ENCODE measurements around the gene ZNF682.
"Not testable (repeated sequence)": the region's sequence is repeated elsewhere in the genome, so short reads cannot be mapped to it uniquely, and the experiment has no call there.

Gene ZNF682

GRCh38 chr19:20005741-20006140 lies 33.6 kb downstream of the ZNF682 start:
- no peak for DNase-seq (ENCODE audit: low read depth in 3 of 3, low spot score in 1 of 3)

- DNase-seq (ENCODE audit: low read depth in 3 of 3, low spot score in 1 of 3) = peak in 2 of 3 donors; percentile 5 to 22
These were observed 41.5 kb downstream of the ZNF682 start for GRCh38 chr19:19997656-19998268.

GRCh38 chr19:19966862-19967261 lies 72.4 kb downstream of the ZNF682 start:
- no peak for DNase-seq (ENCODE audit: low read depth in 3 of 3, low spot score in 1 of 3)

GRCh38 chr19:19966126-19966525 lies 73.2 kb downstream of the ZNF682 start:
- not testable (repeated sequence) for DNase-seq (ENCODE audit: low read depth in 3 of 3, low spot score in 1 of 3)

- no peak for DNase-seq (ENCODE audit: low read depth in 3 of 3, low spot score in 1 of 3)
These were observed 74.9 kb downstream of the ZNF682 start for GRCh38 chr19:19964416-19964815.

- peak; percentile 27 to 50 (median 32) for DNase-seq (ENCODE audit: low read depth in 3 of 3, low spot score in 1 of 3)
These were observed 80.0 kb downstream of the ZNF682 start for GRCh38 chr19:19959151-19959799.

GRCh38 chr19:19957766-19958165 lies 81.5 kb downstream of the ZNF682 start:
- not testable (repeated sequence) for DNase-seq (ENCODE audit: low read depth in 3 of 3, low spot score in 1 of 3)

GRCh38 chr19:19956434-19957075 lies 82.8 kb downstream of the ZNF682 start:
- no peak for DNase-seq (ENCODE audit: low read depth in 3 of 3, low spot score in 1 of 3)

GRCh38 chr19:19955208-19955607 lies 84.1 kb downstream of the ZNF682 start:
- no peak for DNase-seq (ENCODE audit: low read depth in 3 of 3, low spot score in 1 of 3)

All from stimulated activated CD4-positive, alpha-beta T cell treated with anti-CD3 and anti-CD28 coated beads, TNF-alpha, amount 100 ng/mL, for 1 hour (primary cell).